GM19238 (cell line): ENCODE results near the gene TEX11.
"Not testable (repeated sequence)": the region's sequence is repeated elsewhere in the genome, so short reads cannot be mapped to it uniquely, and the experiment has no call there.

Experiments
- DNase-seq: peaks from one replicate; pipeline ENCODE4 v3.0.0; 2011; ENCODE audit warnings: low spot score; ENCODE audit not compliant: insufficient read length

The TEX11 gene

GRCh38 chrX:70762285-70762684 lies 146.2 kb downstream of the TEX11 start:
- DNase-seq = no peak

- no peak for DNase-seq
Measured at GRCh38 chrX:70755850-70756249, 152.7 kb downstream of the TEX11 start.

- no peak for DNase-seq
Measured at GRCh38 chrX:70754169-70754848, 154.2 kb downstream of the TEX11 start.

GRCh38 chrX:70733774-70734173 lies 174.7 kb downstream of the TEX11 start:
- not testable (repeated sequence) for DNase-seq

- not testable (repeated sequence) for DNase-seq
Measured at GRCh38 chrX:70727961-70728360, 180.6 kb downstream of the TEX11 start.

GRCh38 chrX:70720721-70721120 lies 187.8 kb downstream of the TEX11 start:
- DNase-seq = no peak

- not testable (repeated sequence) for DNase-seq
Measured at GRCh38 chrX:70711336-70711735, 197.2 kb downstream of the TEX11 start.

- DNase-seq = no peak
Measured at GRCh38 chrX:70694339-70695122, 214.0 kb downstream of the TEX11 start.

GRCh38 chrX:70679455-70679854 lies 229.1 kb downstream of the TEX11 start:
- DNase-seq = not testable (repeated sequence)

- DNase-seq = no peak
Measured at GRCh38 chrX:70675284-70675683, 233.2 kb downstream of the TEX11 start.

- no peak for DNase-seq
Measured at GRCh38 chrX:70672326-70672725, 236.2 kb downstream of the TEX11 start.

- no peak for DNase-seq
Measured at GRCh38 chrX:70669120-70669519, 239.4 kb downstream of the TEX11 start.

- DNase-seq = peak; percentile 1
Measured at GRCh38 chrX:70664726-70665125, 243.8 kb downstream of the TEX11 start.

GRCh38 chrX:70661124-70661523 lies 247.4 kb downstream of the TEX11 start:
- not testable (repeated sequence) for DNase-seq

GRCh38 chrX:70657546-70657945 lies 251.0 kb downstream of the TEX11 start:
- not testable (repeated sequence) for DNase-seq

GRCh38 chrX:70656304-70656703 lies 252.2 kb downstream of the TEX11 start:
- no peak for DNase-seq

- DNase-seq = not testable (repeated sequence)
Measured at GRCh38 chrX:70647910-70648309, 260.6 kb downstream of the TEX11 start.

- DNase-seq = no peak
Measured at GRCh38 chrX:70636218-70636617, 272.3 kb downstream of the TEX11 start.

- no peak for DNase-seq
Measured at GRCh38 chrX:70635669-70636068, 272.8 kb downstream of the TEX11 start.

GRCh38 chrX:70635227-70635626 lies 273.3 kb downstream of the TEX11 start:
- no peak for DNase-seq

GRCh38 chrX:70621743-70622142 lies 286.8 kb downstream of the TEX11 start:
- no peak for DNase-seq

GRCh38 chrX:70618467-70618866 lies 290.0 kb downstream of the TEX11 start:
- no peak for DNase-seq

- DNase-seq = no peak
Measured at GRCh38 chrX:70613295-70613694, 295.2 kb downstream of the TEX11 start.
